ENCODE results near the gene NELFCD.
A peak's percentile ranks its signal among the peaks of the same experiment; 100 is the strongest.

Gene NELFCD

GRCh38 chr20:59015812-59016711 is 35.0 kb downstream of the NELFCD start:
- Histone ChIP-seq H3K9me2 (replicated peaks; ENCODE audit: insufficient read depth, low read length) (no peaks in the 10 kb centered on the region), H2AFZ (ENCODE audit: low read length) (no peak overlapping the region), H3F3A (ENCODE audit: insufficient read depth, low read length) (no peaks in the 10 kb centered on the region), H3K4me2 (ENCODE audit: low read depth, low read length) (peak overlapping the region; percentile 15; the same call in 1 of the 2 replicates), H3K4me3 (ENCODE audit: low read length) (no peak overlapping the region), H3K9ac (ENCODE audit: low read length) (no peak overlapping the region), H3K79me2 (ENCODE audit: low read length) (no peaks in the 10 kb centered on the region), H3K9me3 (replicated peaks; ENCODE audit: insufficient read depth, low read length) (no peaks in the 10 kb centered on the region), H3K36me3 (replicated peaks; ENCODE audit: insufficient read depth, low read length) (no peaks in the 10 kb centered on the region), H4K20me1 (ENCODE audit: insufficient read depth, low read length) (no peaks in the 10 kb centered on the region), H3K27ac (ENCODE audit: low read length) (no peak overlapping the region), H3K27me3 (replicated peaks; ENCODE audit: insufficient read depth, low read length) (no peaks in the 10 kb centered on the region), H3K4me1 (ENCODE audit: low read length) (peaks cover 12% of the 10 kb centered on the region)
- DNase-seq, result no peak
- no peak for TF ChIP-seq CTCF (IDR thresholded peaks at IDR 0.05; ENCODE audit: low read length)

GRCh38 chr20:59016795-59017492 is 35.9 kb downstream of the NELFCD start:
- no peaks in the 10 kb centered on the region for H3K9me3 ChIP-seq (replicated peaks; ENCODE audit: insufficient read depth, low read length)
- no peaks in the 10 kb centered on the region for H4K20me1 ChIP-seq (ENCODE audit: insufficient read depth, low read length)
- H3K27me3 ChIP-seq (replicated peaks; ENCODE audit: insufficient read depth, low read length), result no peaks in the 10 kb centered on the region
- no peak overlapping the region for H2AFZ ChIP-seq (ENCODE audit: low read length)
- no peaks in the 10 kb centered on the region for H3K36me3 ChIP-seq (replicated peaks; ENCODE audit: insufficient read depth, low read length)
- no peak overlapping the region for H3K27ac ChIP-seq (ENCODE audit: low read length)
- peak overlapping the region; percentile 15; the same call in 1 of the 2 replicates for H3K4me2 ChIP-seq (ENCODE audit: low read depth, low read length)
- no peak overlapping the region for H3K9ac ChIP-seq (ENCODE audit: low read length)
- H3K4me1 ChIP-seq (ENCODE audit: low read length), result peaks cover 12% of the 10 kb centered on the region
- H3K9me2 ChIP-seq (replicated peaks; ENCODE audit: insufficient read depth, low read length), result no peaks in the 10 kb centered on the region
- no peaks in the 10 kb centered on the region for H3K79me2 ChIP-seq (ENCODE audit: low read length)
- no peak overlapping the region for H3K4me3 ChIP-seq (ENCODE audit: low read length)
- DNase-seq, result no peak
- no peaks in the 10 kb centered on the region for H3F3A ChIP-seq (ENCODE audit: insufficient read depth, low read length)
- TF ChIP-seq CTCF (IDR thresholded peaks at IDR 0.05; ENCODE audit: low read length), result no peak
- no peak for TF ChIP-seq EZH2 (optimal IDR thresholded peaks at IDR 0.05; ENCODE audit: low read depth, low read length)
- no peak for TF ChIP-seq EZH2phosphoT487 (IDR thresholded peaks at IDR 0.05; ENCODE audit: low read length)

GRCh38 chr20:59017493-59018231 is 36.6 kb downstream of the NELFCD start:
- no peak overlapping the region for H2AFZ ChIP-seq (ENCODE audit: low read length)
- H3K9me3 ChIP-seq (replicated peaks; ENCODE audit: insufficient read depth, low read length), result no peaks in the 10 kb centered on the region
- 0 out of 2 replicates have a peak, but pooled peaks cover 3% of the 10 kb centered on the region for H3K36me3 ChIP-seq (replicated peaks; ENCODE audit: insufficient read depth, low read length)
- H3K4me3 ChIP-seq (ENCODE audit: low read length), result no peak overlapping the region
- peaks cover 12% of the 10 kb centered on the region for H3K4me1 ChIP-seq (ENCODE audit: low read length)
- H3K4me2 ChIP-seq (ENCODE audit: low read depth, low read length), result no peak overlapping the region
- H4K20me1 ChIP-seq (ENCODE audit: insufficient read depth, low read length), result no peaks in the 10 kb centered on the region
- DNase-seq, result no peak
- no peak overlapping the region for H3K9ac ChIP-seq (ENCODE audit: low read length)
- no peak overlapping the region for H3K27ac ChIP-seq (ENCODE audit: low read length)
- no peaks in the 10 kb centered on the region for H3K27me3 ChIP-seq (replicated peaks; ENCODE audit: insufficient read depth, low read length)
- no peak for TF ChIP-seq EZH2 (optimal IDR thresholded peaks at IDR 0.05; ENCODE audit: low read depth, low read length)
- no peak for TF ChIP-seq EZH2phosphoT487 (IDR thresholded peaks at IDR 0.05; ENCODE audit: low read length)
- no peak for TF ChIP-seq CTCF (IDR thresholded peaks at IDR 0.05; ENCODE audit: low read length)
- H3K9me2 ChIP-seq (replicated peaks; ENCODE audit: insufficient read depth, low read length), result no peaks in the 10 kb centered on the region
- no peaks in the 10 kb centered on the region for H3K79me2 ChIP-seq (ENCODE audit: low read length)
- no peaks in the 10 kb centered on the region for H3F3A ChIP-seq (ENCODE audit: insufficient read depth, low read length)
